Measurements from ENCODE around the gene LAMA1.
"Not testable (repeated sequence)": the region's sequence is repeated elsewhere in the genome, so short reads cannot be mapped to it uniquely, and the experiment has no call there.

The LAMA1 gene

GRCh38 chr18:7117390-7118355, at the start of gene LAMA1:
Gene LAMA1, minus strand, starts transcription at chr18:7117797. Its CDS starts 77 bp downstream, at chr18:7117720.
- DNase-seq (ENCODE audit: low read depth), result no peak

GRCh38 chr18:7165846-7166393, 48.3 kb upstream of the LAMA1 start:
- DNase-seq (ENCODE audit: low read depth), result no peak

GRCh38 chr18:7164323-7165004, 46.9 kb upstream of the LAMA1 start:
- no peak for DNase-seq (ENCODE audit: low read depth)

GRCh38 chr18:7158216-7158615, 40.6 kb upstream of the LAMA1 start:
- DNase-seq (ENCODE audit: low read depth), result no peak

- DNase-seq (ENCODE audit: low read depth), result no peak
Measured at GRCh38 chr18:7157760-7158159, 40.2 kb upstream of the LAMA1 start.

- no peak for DNase-seq (ENCODE audit: low read depth)
Measured at GRCh38 chr18:7155887-7156286, 38.3 kb upstream of the LAMA1 start.

- DNase-seq (ENCODE audit: low read depth), result no peak
Measured at GRCh38 chr18:7155092-7155491, 37.5 kb upstream of the LAMA1 start.

GRCh38 chr18:7152440-7152839, 34.8 kb upstream of the LAMA1 start:
- DNase-seq (ENCODE audit: low read depth), result no peak

- no peak for DNase-seq (ENCODE audit: low read depth)
Measured at GRCh38 chr18:7147399-7147798, 29.8 kb upstream of the LAMA1 start.

- no peak for DNase-seq (ENCODE audit: low read depth)
Measured at GRCh38 chr18:7146067-7146466, 28.5 kb upstream of the LAMA1 start.

GRCh38 chr18:7144921-7145320, 27.3 kb upstream of the LAMA1 start:
- not testable (repeated sequence) for DNase-seq (ENCODE audit: low read depth)

- no peak for DNase-seq (ENCODE audit: low read depth)
Measured at GRCh38 chr18:7141287-7141686, 23.7 kb upstream of the LAMA1 start.

- no peak for DNase-seq (ENCODE audit: low read depth)
Measured at GRCh38 chr18:7139409-7139808, 21.8 kb upstream of the LAMA1 start.

GRCh38 chr18:7133181-7133580, 15.6 kb upstream of the LAMA1 start:
- DNase-seq (ENCODE audit: low read depth), result no peak

- DNase-seq (ENCODE audit: low read depth), result no peak
Measured at GRCh38 chr18:7132356-7133150, 15.0 kb upstream of the LAMA1 start.

- DNase-seq (ENCODE audit: low read depth), result no peak
Measured at GRCh38 chr18:7122376-7122775, 4.8 kb upstream of the LAMA1 start.

- DNase-seq (ENCODE audit: low read depth), result no peak
Measured at GRCh38 chr18:7116792-7117389, 706 bp downstream of the LAMA1 start.

- no peak for DNase-seq (ENCODE audit: low read depth)
Measured at GRCh38 chr18:7116001-7116730, 1.4 kb downstream of the LAMA1 start.

GRCh38 chr18:7112936-7113335, 4.7 kb downstream of the LAMA1 start:
- no peak for DNase-seq (ENCODE audit: low read depth)

- no peak for DNase-seq (ENCODE audit: low read depth)
Measured at GRCh38 chr18:7111134-7111533, 6.5 kb downstream of the LAMA1 start.

GRCh38 chr18:7105943-7106342, 11.7 kb downstream of the LAMA1 start:
- DNase-seq (ENCODE audit: low read depth), result no peak

Measured in T-helper 22 cell (primary cell).